HG03558 (cell line): Measurements from ENCODE around the gene MLPH.
"Not testable (repeated sequence)": the region's sequence is repeated elsewhere in the genome, so short reads cannot be mapped to it uniquely, and the experiment has no call there.

ENCODE experiments used
- ATAC-seq: cut with Tn5 transposase; IDR thresholded peaks from one replicate; pipeline ENCODE4 v1.9.1; 2021; ENCODE audit warnings: moderate number of reproducible peaks; ENCODE audit not compliant: unreplicated experiment; ENCODE audit errors: extremely low read depth

Gene MLPH

DNA sequence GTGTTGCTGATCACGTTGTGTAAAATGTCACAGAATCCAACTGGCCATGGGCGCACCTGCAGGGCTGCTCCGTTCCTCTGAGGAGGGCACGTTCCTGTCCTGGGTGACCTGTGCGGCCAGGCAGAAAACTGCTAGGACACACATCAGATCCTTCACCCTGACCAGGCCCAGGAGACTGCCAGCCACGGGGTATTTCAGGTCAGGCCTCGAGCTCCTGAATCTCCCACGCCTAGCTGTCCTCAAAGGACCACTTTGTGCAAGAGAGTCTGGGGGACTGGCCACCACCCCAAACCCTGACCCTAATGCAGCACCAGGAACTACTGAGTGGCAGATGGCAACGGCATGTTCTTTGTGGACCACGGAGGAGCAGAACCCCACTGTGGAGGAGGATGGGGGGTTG is 90.4 kb downstream of the MLPH start:
- no peak for ATAC-seq

DNA sequence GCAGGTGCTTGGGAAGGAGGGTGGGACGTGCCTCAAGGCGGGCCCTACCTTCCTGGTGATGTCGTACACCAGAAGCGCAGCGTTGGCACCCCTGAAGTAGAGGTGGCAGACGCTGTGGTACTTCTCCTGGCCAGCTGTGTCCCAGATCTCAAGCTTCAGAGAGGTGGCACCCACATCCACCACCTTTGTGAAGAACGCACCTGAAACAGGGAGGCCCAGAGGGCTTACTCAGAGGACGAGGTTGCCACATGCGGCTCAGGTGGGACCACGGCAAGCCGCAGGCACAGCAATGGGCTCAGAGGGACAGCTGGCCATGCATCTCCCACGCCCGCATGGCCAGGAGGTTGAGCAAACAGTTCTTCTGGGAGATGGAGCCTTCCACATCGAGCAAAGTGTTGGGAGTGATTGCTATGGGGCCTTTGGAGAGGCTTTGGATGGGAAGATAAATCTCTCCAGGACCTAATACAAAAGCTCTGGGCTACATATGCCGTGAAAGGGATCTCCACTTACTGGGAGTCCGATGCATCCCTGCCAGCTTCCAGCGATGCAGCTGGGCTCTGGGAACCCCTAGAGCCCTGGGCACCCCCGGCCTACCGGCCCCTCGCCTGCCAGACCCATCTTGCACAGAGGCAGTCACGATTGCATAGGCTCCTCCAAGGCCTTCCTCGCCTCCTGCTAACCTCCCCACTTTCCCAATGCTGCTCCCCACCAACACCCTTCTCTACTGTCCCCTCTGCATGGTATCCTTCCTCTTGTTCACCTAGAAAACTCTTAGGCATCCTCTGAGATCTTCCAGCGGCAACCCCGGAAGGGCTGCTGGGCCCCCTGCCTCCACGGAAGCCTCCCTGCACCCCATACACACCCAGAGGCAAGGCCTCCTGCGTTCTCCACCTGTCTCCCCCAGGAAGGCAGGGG is 91.2 kb downstream of the MLPH start:
- ATAC-seq, result no peak

- ATAC-seq, result no peak
Measured at GRCh38 chr2:237581326-237581725, 94.3 kb downstream of the MLPH start.

DNA sequence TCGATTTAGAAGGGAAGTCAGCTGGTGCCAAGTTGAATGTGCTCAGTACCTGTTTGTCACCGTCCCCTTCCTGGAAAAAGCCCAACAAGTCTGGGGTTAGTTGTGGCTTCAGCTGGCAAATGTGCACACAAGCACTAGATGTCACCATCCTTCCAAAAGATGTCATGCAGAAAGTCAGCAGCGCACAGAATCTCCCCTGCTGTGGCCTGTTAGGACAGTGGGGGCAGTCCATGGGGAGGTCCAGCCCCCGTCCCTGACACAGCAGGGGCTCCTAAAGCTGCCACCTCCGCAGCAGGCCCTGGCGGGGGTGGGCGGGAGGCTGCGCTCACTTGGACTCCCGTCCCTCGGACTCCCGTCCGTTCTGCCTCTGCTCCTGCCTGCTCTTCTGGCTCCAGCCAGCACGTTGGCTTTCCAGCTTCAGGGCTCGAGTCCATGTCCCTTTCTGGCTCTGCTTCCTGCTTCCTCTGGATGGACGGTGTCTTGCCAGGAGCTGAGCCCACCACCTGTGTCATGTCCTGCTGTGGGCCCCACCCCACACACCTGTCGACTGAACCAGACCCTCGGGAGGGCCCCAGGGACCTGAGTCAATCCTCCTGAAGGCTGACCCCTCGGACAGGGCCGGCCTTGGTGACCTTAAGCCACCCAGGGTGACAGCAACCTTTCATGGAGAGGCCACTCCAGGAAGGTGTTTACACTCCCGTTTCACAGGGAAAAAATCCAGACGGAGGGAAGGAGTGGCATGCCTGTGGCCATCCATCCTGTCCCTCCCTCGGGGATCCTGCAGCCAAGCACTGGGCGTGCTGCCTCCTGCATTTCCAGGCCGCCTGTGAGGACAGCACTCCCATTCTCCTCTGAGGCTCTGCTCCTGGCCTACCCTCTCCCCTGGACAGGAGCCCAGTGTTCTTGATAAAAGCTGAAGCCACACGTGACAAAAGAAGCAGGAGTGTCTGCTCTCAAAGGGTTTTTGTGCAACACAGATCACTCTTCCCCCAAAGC is 95.0 kb downstream of the MLPH start:
- ATAC-seq, result no peak

GRCh38 chr2:237583385-237584295 is 96.6 kb downstream of the MLPH start:
- no peak for ATAC-seq

DNA sequence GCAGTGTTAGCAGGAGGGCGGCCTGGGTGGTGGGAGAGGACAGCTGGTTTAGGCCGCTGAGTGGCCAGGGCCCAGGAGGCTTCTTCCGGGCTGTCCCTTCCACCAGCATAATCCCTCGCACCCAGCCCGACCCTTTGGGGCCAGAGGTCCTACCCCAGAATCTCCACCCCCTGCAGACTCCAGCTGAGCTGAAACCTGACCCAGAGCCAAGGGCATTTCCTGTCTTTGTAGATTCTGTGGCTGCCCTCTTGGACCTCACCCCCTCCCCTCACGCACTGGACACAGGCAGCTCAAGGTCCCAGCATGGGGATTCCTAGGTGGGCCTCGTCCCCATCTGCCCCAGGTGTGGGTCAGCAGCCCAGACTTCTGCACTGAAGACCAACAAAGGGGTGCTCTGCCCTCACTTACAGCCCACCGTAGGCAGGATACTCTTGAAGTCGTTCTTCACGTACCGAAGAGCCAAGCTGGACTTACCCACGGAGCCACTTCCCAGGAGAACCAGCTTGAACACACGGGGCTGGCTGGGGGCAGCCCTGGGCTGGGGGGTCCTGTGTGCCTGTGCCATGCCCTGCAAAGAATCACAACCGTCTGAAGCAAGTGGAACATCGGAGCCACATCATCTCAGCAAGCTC is 98.7 kb downstream of the MLPH start:
- no peak for ATAC-seq

DNA sequence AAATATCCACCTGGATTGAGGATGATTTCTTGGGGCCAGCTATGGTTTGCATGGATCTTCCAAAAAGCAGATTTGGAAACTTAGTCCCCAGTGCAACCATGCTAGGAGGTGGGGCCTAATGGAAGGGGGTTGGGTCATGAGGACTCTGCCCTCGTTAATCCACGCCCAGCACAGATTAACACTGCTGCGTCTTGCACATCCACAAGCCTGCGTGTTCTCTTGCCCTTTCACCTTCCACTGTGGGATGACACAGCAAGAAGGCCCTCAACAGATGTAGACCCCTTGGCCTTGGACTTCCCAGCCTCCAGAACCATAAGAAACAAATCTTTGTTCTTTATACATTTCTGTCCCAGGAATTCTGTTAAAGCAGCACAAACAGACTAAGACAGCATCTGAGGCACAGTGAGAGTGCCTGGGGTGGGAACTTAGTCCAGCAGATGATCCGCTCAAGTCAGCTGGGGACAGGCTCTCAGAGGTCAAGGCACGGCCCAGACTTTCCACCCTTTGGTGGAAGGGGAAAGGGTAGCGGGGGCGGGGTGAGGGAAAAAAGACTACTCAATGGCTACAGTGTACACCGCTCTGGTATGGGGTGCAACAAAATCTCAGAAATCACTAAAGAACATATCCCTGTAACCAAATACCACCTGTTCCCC is 101.1 kb downstream of the MLPH start:
- ATAC-seq, result no peak

GRCh38 chr2:237590272-237591140 is 103.5 kb downstream of the MLPH start, which contains the start of gene RAB17:
Gene RAB17, minus strand, starts transcription at chr2:237590734. Its CDS starts 4,580 bp downstream, at chr2:237586154.
- ATAC-seq, result no peak

GRCh38 chr2:237591141-237591881 is 104.3 kb downstream of the MLPH start:
- no peak for ATAC-seq

DNA sequence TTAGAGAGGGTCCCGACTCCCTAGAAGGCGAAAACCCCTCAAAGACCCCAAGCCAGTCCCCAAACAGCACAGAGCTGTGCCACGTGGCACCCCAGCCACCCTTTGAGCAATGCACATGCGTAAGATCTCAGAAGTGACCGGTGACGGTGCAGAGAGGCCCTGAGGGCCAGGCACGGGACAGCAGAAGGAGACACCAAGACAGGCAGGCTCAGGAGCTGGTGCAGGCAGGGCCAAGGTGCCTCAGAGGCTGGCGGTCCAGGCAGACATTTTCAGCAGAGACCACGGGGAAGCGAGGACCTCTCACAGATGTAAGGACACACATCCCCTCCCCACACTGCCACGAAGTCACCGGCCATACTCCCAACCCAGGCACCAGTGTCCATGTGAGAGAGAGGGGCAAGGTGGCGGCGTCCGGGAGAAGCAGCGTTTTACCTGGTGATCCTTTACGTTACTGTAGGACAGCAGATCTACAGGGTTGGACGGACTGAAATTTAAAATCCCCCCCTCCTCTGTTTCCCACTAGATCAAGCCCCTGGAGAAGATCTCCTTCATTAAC is 105.5 kb downstream of the MLPH start:
- ATAC-seq, result no peak

DNA sequence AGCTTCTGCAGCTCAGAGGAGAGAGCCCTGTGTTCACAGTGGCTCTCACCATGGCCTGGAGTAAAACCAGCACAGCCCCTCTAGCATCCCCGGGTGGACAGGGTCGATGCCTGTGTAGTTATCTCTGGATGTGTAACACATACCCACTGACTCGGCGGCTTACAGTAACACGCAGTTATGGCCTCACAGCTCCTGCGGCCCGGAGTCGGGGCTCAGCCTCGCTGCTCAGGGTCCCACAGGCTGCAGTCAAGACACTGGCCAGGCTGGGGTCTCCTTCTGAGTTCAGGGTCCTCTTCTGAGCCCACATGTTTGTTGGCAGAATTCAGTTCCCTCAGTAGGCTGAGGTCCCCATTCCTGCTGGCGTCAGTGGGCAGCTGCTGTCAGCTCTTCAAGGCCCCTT is 106.0 kb downstream of the MLPH start:
- no peak for ATAC-seq

DNA sequence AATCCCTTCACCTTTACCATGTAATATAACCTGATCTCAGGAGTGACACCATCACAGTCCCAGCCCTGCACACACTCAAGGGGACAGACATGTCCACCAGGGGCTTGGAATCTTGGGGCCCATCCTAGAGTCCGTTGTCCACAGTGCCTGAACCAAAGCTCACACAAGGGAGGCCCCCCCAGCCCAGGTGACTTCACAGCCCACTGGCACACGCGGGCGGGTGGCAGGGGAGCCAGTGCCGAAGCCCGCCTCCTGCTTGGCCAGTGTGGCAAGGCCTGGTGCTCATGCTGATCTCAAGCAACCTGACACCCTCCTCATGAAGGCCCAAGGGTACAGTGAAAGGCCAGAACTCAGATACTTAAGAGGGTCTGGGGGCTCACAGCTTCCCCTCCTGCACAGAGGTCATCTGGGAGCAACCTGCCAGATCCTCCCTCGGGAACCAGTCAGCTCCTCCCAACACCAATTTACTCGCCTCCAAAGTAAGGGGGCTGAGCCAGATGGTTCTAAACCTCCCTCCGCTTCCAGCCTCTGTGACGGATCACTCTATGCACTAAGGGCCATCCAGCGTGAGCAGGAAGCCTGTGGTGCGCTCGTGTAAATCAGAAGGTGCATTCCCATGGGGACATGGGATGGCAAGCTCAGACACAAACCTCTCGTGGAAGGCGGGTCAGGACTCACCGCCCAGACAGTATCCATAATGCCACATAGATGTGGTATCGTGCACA is 106.7 kb downstream of the MLPH start:
- ATAC-seq, result no peak

GRCh38 chr2:237594514-237594871 is 107.4 kb downstream of the MLPH start:
- ATAC-seq, result no peak

GRCh38 chr2:237595829-237596519 is 108.9 kb downstream of the MLPH start:
- not testable (repeated sequence) for ATAC-seq

DNA sequence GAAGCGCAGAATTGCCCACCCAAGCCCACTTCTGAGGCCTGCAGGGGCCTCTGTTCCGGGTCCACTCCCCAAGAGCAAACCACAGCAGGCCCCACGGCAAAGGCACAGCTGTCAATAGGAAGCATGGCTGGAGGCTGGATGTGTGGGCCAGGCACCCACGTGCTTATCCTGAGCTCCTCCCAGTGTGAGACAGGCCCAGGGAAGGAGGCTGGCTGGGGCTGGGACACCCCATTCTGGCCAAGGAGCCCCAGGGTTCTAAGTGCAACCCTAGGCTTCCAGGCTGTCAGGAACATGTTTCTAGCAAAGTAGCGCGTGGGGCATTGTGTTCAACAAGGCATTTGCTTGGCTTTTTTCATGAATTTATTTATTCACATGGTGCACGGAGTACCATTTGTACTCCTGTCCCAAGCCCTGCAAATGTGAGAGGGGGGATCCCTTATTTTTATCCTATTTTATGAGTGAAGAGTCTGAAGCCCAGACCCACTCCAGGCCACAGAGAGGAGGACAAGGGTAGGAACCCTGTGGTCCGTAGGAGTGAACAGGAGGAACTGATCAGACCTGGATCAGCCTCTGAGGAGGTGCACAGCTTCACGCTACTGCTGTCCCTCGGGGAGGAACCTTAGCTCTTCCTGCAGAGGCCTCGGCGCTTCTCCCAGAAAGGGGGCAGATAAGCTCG is 109.6 kb downstream of the MLPH start:
- no peak for ATAC-seq
